Parathyroid adenoma (tissue), 2 donors: ENCODE measurements around the gene RNF208.

Source experiments
- H2AFZ ChIP-seq: fragments of 300-600 bp; sonication (generic); one replicate; pipeline ENCODE4 v1.7.0; 2017; ENCODE audit warnings: antibody characterized with exemption, mild to moderate bottlenecking
- H3K27ac ChIP-seq: fragments of 300-600 bp; sonication (generic); one replicate; pipeline ENCODE4 v1.7.0; 2017
- H3K27me3 ChIP-seq: fragments of 300-600 bp; sonication (generic); one replicate; pipeline ENCODE4 v1.7.0; 2017; ENCODE audit warnings: low read length; ENCODE audit not compliant: control insufficient read depth, insufficient read depth
- H3K36me3 ChIP-seq: fragments of 300-600 bp; sonication (generic); one replicate; pipeline ENCODE4 v1.7.0; 2017; ENCODE audit warnings: low read length; ENCODE audit not compliant: control insufficient read depth, insufficient read depth
- H3K4me1 ChIP-seq: fragments of 300-600 bp; sonication (generic); one replicate; pipeline ENCODE4 v1.7.0; 2017; ENCODE audit warnings: control low read depth
- H3K4me2 ChIP-seq: fragments of 300-600 bp; sonication (generic); one replicate; pipeline ENCODE4 v1.7.0; 2017; ENCODE audit warnings: low read length
- H3K4me3 ChIP-seq: fragments of 300-600 bp; sonication (generic); one replicate; pipeline ENCODE4 v1.7.0; 2017; ENCODE audit warnings: low read depth, low read length
- H3K79me2 ChIP-seq: fragments of 300-600 bp; sonication (generic); one replicate; pipeline ENCODE4 v1.7.0; 2017; ENCODE audit warnings: control low read depth
- H3K9ac ChIP-seq: fragments of 300-600 bp; sonication (generic); one replicate; pipeline ENCODE4 v1.7.0; 2017; ENCODE audit warnings: mild to moderate bottlenecking
- H3K9me3 ChIP-seq: fragments of 300-600 bp; sonication (generic); one replicate; pipeline ENCODE4 v1.7.0; 2017; ENCODE audit warnings: low read length; ENCODE audit not compliant: control insufficient read depth
- TF ChIP-seq, protein P1 (sequence below): fragments of 300-600 bp; sonication (generic); IDR thresholded peaks from one replicate; pipeline ENCODE4 v1.7.0; 2017; ENCODE audit warnings: antibody characterized with exemption, mild to moderate bottlenecking
- donor health status: primary hyperparathyroidism.

Gene RNF208

DNA sequence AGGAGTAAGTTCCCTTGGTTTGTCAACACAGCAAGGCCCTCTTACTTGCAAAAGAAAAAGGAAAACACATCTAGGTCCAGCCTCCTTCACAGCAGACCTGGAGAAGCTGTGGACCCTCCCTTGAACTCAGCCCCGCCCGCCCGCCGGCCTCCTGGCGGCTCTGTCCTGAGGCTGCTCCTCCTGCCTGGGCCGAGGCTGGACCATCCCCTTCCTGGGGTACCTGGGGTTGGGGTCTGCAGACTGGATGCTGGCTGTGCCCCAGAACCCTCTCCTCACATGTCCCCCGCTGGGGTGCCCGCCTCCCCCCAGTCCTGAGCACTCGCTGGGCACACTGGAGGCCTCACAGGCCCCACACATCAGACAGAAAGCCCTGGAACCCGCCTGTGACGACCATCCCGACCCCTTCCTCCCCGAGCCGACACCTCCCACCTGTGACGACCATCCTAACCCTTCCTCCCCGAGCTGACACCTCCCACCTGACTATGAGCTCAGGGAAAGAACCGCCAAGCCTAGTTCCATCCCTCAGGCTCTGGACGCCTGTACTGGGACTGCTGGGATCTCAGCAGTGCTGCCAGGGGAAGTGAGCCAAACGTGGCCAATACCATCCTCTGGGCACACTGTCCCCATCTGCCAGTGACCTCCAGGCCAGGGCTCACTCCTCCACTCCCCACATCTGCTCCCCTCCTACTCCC, 43.0 kb downstream of the RNF208 start:
- H3K4me1 ChIP-seq = no peaks in the 10 kb centered on the region
- H3K79me2 ChIP-seq = no peaks in the 10 kb centered on the region
- no peak overlapping the region for H2AFZ ChIP-seq
- no peak overlapping the region for H3K4me3 ChIP-seq
- H3K9me3 ChIP-seq = no peaks in the 10 kb centered on the region
- no peaks in the 10 kb centered on the region for H3K36me3 ChIP-seq
- H3K4me2 ChIP-seq = no peak overlapping the region
- H3K27ac ChIP-seq = no peak overlapping the region
- H3K9ac ChIP-seq = no peak overlapping the region
- TF ChIP-seq, protein P1, sequence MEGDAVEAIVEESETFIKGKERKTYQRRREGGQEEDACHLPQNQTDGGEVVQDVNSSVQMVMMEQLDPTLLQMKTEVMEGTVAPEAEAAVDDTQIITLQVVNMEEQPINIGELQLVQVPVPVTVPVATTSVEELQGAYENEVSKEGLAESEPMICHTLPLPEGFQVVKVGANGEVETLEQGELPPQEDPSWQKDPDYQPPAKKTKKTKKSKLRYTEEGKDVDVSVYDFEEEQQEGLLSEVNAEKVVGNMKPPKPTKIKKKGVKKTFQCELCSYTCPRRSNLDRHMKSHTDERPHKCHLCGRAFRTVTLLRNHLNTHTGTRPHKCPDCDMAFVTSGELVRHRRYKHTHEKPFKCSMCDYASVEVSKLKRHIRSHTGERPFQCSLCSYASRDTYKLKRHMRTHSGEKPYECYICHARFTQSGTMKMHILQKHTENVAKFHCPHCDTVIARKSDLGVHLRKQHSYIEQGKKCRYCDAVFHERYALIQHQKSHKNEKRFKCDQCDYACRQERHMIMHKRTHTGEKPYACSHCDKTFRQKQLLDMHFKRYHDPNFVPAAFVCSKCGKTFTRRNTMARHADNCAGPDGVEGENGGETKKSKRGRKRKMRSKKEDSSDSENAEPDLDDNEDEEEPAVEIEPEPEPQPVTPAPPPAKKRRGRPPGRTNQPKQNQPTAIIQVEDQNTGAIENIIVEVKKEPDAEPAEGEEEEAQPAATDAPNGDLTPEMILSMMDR = no peak
- no peaks in the 10 kb centered on the region for H3K27me3 ChIP-seq

GRCh38 chr9:137178201-137178938, 43.7 kb downstream of the RNF208 start:
- H3K27me3 ChIP-seq = no peaks in the 10 kb centered on the region
- H3K79me2 ChIP-seq = no peaks in the 10 kb centered on the region
- H3K4me1 ChIP-seq = no peaks in the 10 kb centered on the region
- no peak overlapping the region for H3K4me3 ChIP-seq
- H3K9ac ChIP-seq = no peak overlapping the region
- no peaks in the 10 kb centered on the region for H3K9me3 ChIP-seq
- TF ChIP-seq, protein P1 = no peak
- no peak overlapping the region for H3K4me2 ChIP-seq
- no peak overlapping the region for H3K27ac ChIP-seq
- no peaks in the 10 kb centered on the region for H3K36me3 ChIP-seq
- no peak overlapping the region for H2AFZ ChIP-seq

DNA sequence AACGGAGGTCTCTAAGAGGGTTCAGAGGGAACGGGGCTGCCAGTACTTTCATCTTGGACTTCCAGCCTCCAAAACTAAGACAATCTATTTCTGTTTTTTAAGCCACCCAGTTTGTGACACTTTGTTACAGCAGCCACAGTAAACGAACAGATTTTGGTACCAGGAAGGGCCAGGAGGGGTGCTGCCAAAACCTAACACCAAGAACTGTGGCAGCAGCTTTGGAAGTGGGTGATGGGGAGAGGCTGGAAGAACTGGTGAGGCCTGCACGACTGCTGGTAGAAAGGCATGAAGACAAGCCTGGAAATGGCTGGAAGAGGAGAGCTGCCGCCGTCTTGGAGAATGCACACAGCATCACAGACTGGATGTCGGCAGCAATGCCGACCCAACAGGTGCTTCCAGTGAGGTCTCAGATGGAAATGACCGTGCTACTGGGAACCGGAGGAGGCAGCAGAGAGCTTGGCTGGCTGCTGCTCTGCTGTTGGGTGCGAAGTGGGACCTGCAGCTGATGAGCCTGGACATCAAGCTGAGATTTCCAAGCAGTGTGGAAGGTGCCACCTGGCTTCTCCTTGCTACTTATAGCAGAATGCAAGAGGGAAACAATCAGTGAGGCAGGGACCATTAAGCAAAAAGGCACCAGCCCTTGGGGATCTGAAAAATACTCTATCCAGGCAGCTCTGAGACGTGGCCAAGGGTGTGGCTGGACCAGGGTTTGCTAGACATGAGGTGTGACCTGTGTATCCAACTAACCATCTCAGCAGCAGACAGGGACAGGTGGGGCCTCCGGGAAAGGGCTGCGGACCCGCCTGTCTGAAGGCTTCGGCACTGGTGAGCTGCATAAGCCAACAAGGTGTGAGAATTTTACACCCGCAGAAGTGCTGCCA, 45.5 kb downstream of the RNF208 start:
- H3K79me2 ChIP-seq = no peaks in the 10 kb centered on the region
- no peak overlapping the region for H3K27ac ChIP-seq
- no peak overlapping the region for H3K4me3 ChIP-seq
- H3K9me3 ChIP-seq = no peaks in the 10 kb centered on the region
- no peak overlapping the region for H3K4me2 ChIP-seq
- no peaks in the 10 kb centered on the region for H3K36me3 ChIP-seq
- no peaks in the 10 kb centered on the region for H3K27me3 ChIP-seq
- no peaks in the 10 kb centered on the region for H3K4me1 ChIP-seq
- H2AFZ ChIP-seq = no peak overlapping the region
- H3K9ac ChIP-seq = no peak overlapping the region
- TF ChIP-seq, protein P1 = peak; percentile 48

- no peaks in the 10 kb centered on the region for H3K79me2 ChIP-seq
- H2AFZ ChIP-seq = no peak overlapping the region
- no peak overlapping the region for H3K4me2 ChIP-seq
- TF ChIP-seq, protein P1 = no peak
- no peak overlapping the region for H3K9ac ChIP-seq
- H3K4me3 ChIP-seq = no peak overlapping the region
- no peaks in the 10 kb centered on the region for H3K36me3 ChIP-seq
- no peak overlapping the region for H3K27ac ChIP-seq
- H3K9me3 ChIP-seq = no peaks in the 10 kb centered on the region
- no peaks in the 10 kb centered on the region for H3K4me1 ChIP-seq
- no peaks in the 10 kb centered on the region for H3K27me3 ChIP-seq
Measured at GRCh38 chr9:137175345-137175961, 46.6 kb downstream of the RNF208 start.
